HEK293 (cell line): ENCODE data around the gene ABHD17A.

ENCODE experiments used
- BCL11A ChIP-seq: fragments of 450-650 bp; formaldehyde crosslinking; IDR thresholded peaks from 2 replicates; pipeline ENCODE4 v1.5.1; 2016; ENCODE audit warnings: low read depth, missing biosample characterization, missing genetic modification characterization
- GLIS2 ChIP-seq: fragments of 450-650 bp; formaldehyde crosslinking; IDR thresholded peaks from 2 replicates; pipeline ENCODE4 v1.5.1; 2016; ENCODE audit warnings: missing biosample characterization, missing genetic modification characterization
- KLF1 ChIP-seq: fragments of 450-650 bp; formaldehyde crosslinking; IDR thresholded peaks from 2 replicates; pipeline ENCODE4 v1.5.1; 2016; ENCODE audit warnings: missing biosample characterization, missing genetic modification characterization
- KLF8 ChIP-seq: fragments of 450-650 bp; formaldehyde crosslinking; IDR thresholded peaks from 2 replicates; pipeline ENCODE4 v1.5.1; 2016; ENCODE audit warnings: missing biosample characterization, missing genetic modification characterization
- MYNN ChIP-seq: fragments of 450-650 bp; formaldehyde crosslinking; IDR thresholded peaks from 2 replicates; pipeline ENCODE4 v1.5.1; 2016; ENCODE audit warnings: missing biosample characterization, missing genetic modification characterization, borderline replicate concordance
- OSR2 ChIP-seq: fragments of 450-650 bp; formaldehyde crosslinking; IDR thresholded peaks from 2 replicates; pipeline ENCODE4 v1.5.1; 2016; ENCODE audit warnings: missing biosample characterization, missing genetic modification characterization
- PRDM2 ChIP-seq: fragments of 450-650 bp; formaldehyde crosslinking; IDR thresholded peaks from 2 replicates; pipeline ENCODE4 v1.5.1; 2016; ENCODE audit warnings: missing biosample characterization, missing genetic modification characterization, borderline replicate concordance
- SETDB1 ChIP-seq: IDR thresholded peaks from one replicate; pipeline ENCODE4 v1.6.1; 2017; ENCODE audit warnings: mild to moderate bottlenecking, low read length, moderate library complexity, mixed read lengths; ENCODE audit not compliant: insufficient read length
- SP2 ChIP-seq: fragments of 450-650 bp; formaldehyde crosslinking; IDR thresholded peaks from 2 replicates; pipeline ENCODE4 v1.5.1; 2016; ENCODE audit warnings: missing biosample characterization, missing genetic modification characterization
- YY1 ChIP-seq: fragments of 450-650 bp; formaldehyde crosslinking; IDR thresholded peaks from 2 replicates; pipeline ENCODE4 v1.5.1; 2018; ENCODE audit warnings: missing biosample characterization, missing genetic modification characterization
- YY2 ChIP-seq: fragments of 450-650 bp; formaldehyde crosslinking; IDR thresholded peaks from 2 replicates; pipeline ENCODE4 v1.5.1; 2016; ENCODE audit warnings: missing biosample characterization, missing genetic modification characterization
- ZBTB6 ChIP-seq: fragments of 450-650 bp; formaldehyde crosslinking; IDR thresholded peaks from 2 replicates; pipeline ENCODE4 v1.5.1; 2017; ENCODE audit warnings: missing biosample characterization, missing genetic modification characterization
- ZFHX2 ChIP-seq: fragments of 450-650 bp; formaldehyde crosslinking; conservative IDR thresholded peaks from 2 replicates; pipeline ENCODE4 v1.5.1; 2016; ENCODE audit warnings: missing biosample characterization, missing genetic modification characterization
- ZNF10 ChIP-seq: fragments of 450-650 bp; formaldehyde crosslinking; IDR thresholded peaks from 2 replicates; pipeline ENCODE4 v1.5.1; 2017; ENCODE audit warnings: missing biosample characterization, missing genetic modification characterization
- ZNF112 ChIP-seq: fragments of 450-650 bp; formaldehyde crosslinking; IDR thresholded peaks from 2 replicates; pipeline ENCODE4 v1.5.0; 2017; ENCODE audit warnings: missing biosample characterization, missing genetic modification characterization
- ZNF140 ChIP-seq: fragments of 450-650 bp; formaldehyde crosslinking; IDR thresholded peaks from 2 replicates; pipeline ENCODE4 v1.5.1; 2016; ENCODE audit warnings: missing biosample characterization, missing genetic modification characterization
- ZNF146 ChIP-seq: fragments of 450-650 bp; formaldehyde crosslinking; IDR thresholded peaks from 2 replicates; pipeline ENCODE4 v1.5.1; 2016; ENCODE audit warnings: missing biosample characterization, missing genetic modification characterization
- ZNF19 ChIP-seq: fragments of 450-650 bp; formaldehyde crosslinking; IDR thresholded peaks from 2 replicates; pipeline ENCODE4; 2016; ENCODE audit warnings: missing biosample characterization, missing genetic modification characterization, low read depth
- ZNF223 ChIP-seq: fragments of 450-650 bp; formaldehyde crosslinking; IDR thresholded peaks from 2 replicates; pipeline ENCODE4 v1.5.1; 2016; ENCODE audit warnings: missing biosample characterization, missing genetic modification characterization
- ZNF292 ChIP-seq: fragments of 450-650 bp; formaldehyde crosslinking; IDR thresholded peaks from 2 replicates; pipeline ENCODE4 v1.5.1; 2016; ENCODE audit warnings: low read depth, missing biosample characterization, missing genetic modification characterization, borderline replicate concordance
- ZNF324 ChIP-seq: fragments of 450-650 bp; formaldehyde crosslinking; IDR thresholded peaks from 2 replicates; pipeline ENCODE4 v1.5.1; 2016; ENCODE audit warnings: missing biosample characterization, missing genetic modification characterization
- ZNF366 ChIP-seq: fragments of 450-650 bp; formaldehyde crosslinking; conservative IDR thresholded peaks from 2 replicates; pipeline ENCODE4 v1.5.1; 2016; ENCODE audit warnings: missing biosample characterization, missing genetic modification characterization
- ZNF423 ChIP-seq: fragments of 450-650 bp; formaldehyde crosslinking; IDR thresholded peaks from 2 replicates; pipeline ENCODE4 v1.5.1; 2016; ENCODE audit warnings: missing biosample characterization, missing genetic modification characterization
- ZNF549 ChIP-seq: fragments of 450-650 bp; IDR thresholded peaks from 2 replicates; pipeline ENCODE4 v1.5.1; 2018; ENCODE audit warnings: missing biosample characterization, missing genetic modification characterization, mild to moderate bottlenecking, inconsistent platforms, moderate library complexity
- ZNF561 ChIP-seq: fragments of 450-650 bp; IDR thresholded peaks from 2 replicates; pipeline ENCODE4 v1.5.1; 2018; ENCODE audit warnings: missing biosample characterization, missing genetic modification characterization, borderline replicate concordance
- ZNF707 ChIP-seq: fragments of 450-650 bp; formaldehyde crosslinking; IDR thresholded peaks from 2 replicates; pipeline ENCODE4 v1.5.1; 2016; ENCODE audit warnings: missing biosample characterization, missing genetic modification characterization
- ZNF785 ChIP-seq: fragments of 450-650 bp; formaldehyde crosslinking; IDR thresholded peaks from 2 replicates; pipeline ENCODE4 v1.5.1; 2016; ENCODE audit warnings: missing biosample characterization, missing genetic modification characterization
- ZSCAN18 ChIP-seq: fragments of 450-650 bp; formaldehyde crosslinking; IDR thresholded peaks from 2 replicates; pipeline ENCODE4 v1.5.1; 2016; ENCODE audit warnings: missing biosample characterization, missing genetic modification characterization
- TF ChIP-seq, protein P1 (sequence below): fragments of 450-650 bp; IDR thresholded peaks from 2 replicates; pipeline ENCODE4 v1.5.1; 2018; ENCODE audit warnings: missing biosample characterization, mild to moderate bottlenecking, missing genetic modification characterization
- TF ChIP-seq, protein P2 (sequence below): fragments of 450-650 bp; formaldehyde crosslinking; IDR thresholded peaks from 2 replicates; pipeline ENCODE4 v1.5.1; 2016; ENCODE audit warnings: missing biosample characterization, missing genetic modification characterization

Gene ABHD17A

GRCh38 chr19:1859331-1859781, 25.9 kb downstream of the ABHD17A start (continued):
- TF ChIP-seq PRDM2 (tag by site-specific recombination), result no peak
- no peak for TF ChIP-seq ZNF549 (tag by site-specific recombination)
- TF ChIP-seq ZNF146 (tag by site-specific recombination), result no peak
- TF ChIP-seq KLF1 (tag by site-specific recombination), result peak; percentile 83
- TF ChIP-seq, protein P1, sequence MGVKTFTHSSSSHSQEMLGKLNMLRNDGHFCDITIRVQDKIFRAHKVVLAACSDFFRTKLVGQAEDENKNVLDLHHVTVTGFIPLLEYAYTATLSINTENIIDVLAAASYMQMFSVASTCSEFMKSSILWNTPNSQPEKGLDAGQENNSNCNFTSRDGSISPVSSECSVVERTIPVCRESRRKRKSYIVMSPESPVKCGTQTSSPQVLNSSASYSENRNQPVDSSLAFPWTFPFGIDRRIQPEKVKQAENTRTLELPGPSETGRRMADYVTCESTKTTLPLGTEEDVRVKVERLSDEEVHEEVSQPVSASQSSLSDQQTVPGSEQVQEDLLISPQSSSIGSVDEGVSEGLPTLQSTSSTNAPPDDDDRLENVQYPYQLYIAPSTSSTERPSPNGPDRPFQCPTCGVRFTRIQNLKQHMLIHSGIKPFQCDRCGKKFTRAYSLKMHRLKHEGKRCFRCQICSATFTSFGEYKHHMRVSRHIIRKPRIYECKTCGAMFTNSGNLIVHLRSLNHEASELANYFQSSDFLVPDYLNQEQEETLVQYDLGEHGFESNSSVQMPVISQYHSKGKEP (tag by site-specific recombination), result no peak
- no peak for TF ChIP-seq YY1 (tag by site-specific recombination)
- TF ChIP-seq ZNF366 (tag by site-specific recombination), result peak; percentile 55
- TF ChIP-seq YY2 (tag by site-specific recombination), result no peak
- no peak for TF ChIP-seq ZSCAN18 (tag by site-specific recombination)
- TF ChIP-seq ZNF19 (tag by site-specific recombination), result no peak
- no peak for TF ChIP-seq ZNF10 (tag by site-specific recombination)
- no peak for TF ChIP-seq GLIS2 (tag by site-specific recombination)
- no peak for TF ChIP-seq OSR2 (tag by site-specific recombination)
- TF ChIP-seq, protein P2, sequence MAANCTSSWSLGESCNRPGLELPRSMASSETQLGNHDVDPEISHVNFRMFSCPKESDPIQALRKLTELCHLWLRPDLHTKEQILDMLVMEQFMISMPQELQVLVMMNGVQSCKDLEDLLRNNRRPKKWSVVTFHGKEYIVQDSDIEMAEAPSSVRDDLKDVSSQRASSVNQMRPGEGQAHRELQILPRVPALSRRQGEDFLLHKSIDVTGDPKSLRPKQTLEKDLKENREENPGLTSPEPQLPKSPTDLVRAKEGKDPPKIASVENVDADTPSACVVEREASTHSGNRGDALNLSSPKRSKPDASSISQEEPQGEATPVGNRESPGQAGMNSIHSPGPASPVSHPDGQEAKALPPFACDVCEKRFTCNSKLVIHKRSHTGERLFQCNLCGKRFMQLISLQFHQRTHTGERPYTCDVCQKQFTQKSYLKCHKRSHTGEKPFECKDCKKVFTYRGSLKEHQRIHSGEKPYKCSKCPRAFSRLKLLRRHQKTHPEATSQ, result 0 out of 2 replicates have a peak, but pooled peaks have one; percentile 10
- peak; percentile 92 for TF ChIP-seq ZFHX2
- TF ChIP-seq KLF8 (tag by site-specific recombination), result peak; percentile 58; the same call in 1 of the 2 replicates
- TF ChIP-seq ZNF324 (tag by site-specific recombination), result no peak
- no peak for TF ChIP-seq ZNF140
- no peak for TF ChIP-seq SETDB1
- no peak for TF ChIP-seq ZNF223
- no peak for TF ChIP-seq ZBTB6 (tag by site-specific recombination)
- no peak for TF ChIP-seq ZNF561
- peak; percentile 69 for TF ChIP-seq SP2 (tag by site-specific recombination)
- no peak for TF ChIP-seq ZNF785 (tag by site-specific recombination)
- no peak for TF ChIP-seq MYNN
- TF ChIP-seq ZNF707 (tag by site-specific recombination), result no peak
- TF ChIP-seq ZNF112 (tag by site-specific recombination), result no peak
- no peak for TF ChIP-seq ZNF423 (tag by site-specific recombination)
- TF ChIP-seq ZNF292 (tag by site-specific recombination), result no peak
- no peak for TF ChIP-seq BCL11A (tag by site-specific recombination)
